Stimulated activated CD4-positive, alpha-beta T cell treated with anti-CD3 and anti-CD28 coated beads, Interleukin-4, amount 100 ng/mL, for 24 hours (primary cell): ENCODE results near the gene GRB10.

Source experiments
- DNase-seq: peaks from one replicate; pipeline ENCODE4 v3.0.0-alpha.2; 2020

GRB10 gene

DNA sequence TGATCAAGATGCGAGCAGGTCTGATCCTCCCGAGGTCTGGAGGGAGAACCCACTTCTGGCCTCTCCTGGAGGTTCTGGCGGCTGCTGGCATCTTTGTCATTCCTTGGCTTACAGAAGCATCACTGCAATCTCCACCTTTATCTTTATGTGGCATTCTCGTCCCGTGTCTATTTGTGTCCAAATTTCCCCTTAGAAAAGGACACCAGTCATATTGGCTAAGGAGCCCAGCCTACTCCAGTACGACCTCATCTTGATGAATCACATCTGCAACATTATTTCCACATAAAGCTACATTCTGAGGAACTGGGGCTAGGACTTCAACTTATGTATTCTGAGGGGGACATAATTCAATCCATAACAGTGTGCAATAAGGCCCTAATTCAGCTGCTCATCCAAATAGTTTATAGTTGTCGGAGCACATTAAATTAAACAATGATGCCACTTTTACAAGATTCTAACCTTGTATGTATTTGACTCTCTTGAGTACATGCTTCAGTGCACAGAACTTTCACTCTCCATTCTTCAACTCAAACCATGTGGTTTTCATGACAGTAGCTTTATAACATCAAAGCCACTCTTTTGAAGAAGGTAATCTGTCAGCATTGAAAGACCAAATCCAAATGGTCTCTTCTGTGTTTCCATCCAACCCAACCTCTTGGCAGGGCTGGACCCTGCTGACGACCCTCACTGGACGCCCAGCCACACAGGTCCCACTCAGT, 131.3 kb downstream of the GRB10 start:
- peak; percentile 1 for DNase-seq

DNA sequence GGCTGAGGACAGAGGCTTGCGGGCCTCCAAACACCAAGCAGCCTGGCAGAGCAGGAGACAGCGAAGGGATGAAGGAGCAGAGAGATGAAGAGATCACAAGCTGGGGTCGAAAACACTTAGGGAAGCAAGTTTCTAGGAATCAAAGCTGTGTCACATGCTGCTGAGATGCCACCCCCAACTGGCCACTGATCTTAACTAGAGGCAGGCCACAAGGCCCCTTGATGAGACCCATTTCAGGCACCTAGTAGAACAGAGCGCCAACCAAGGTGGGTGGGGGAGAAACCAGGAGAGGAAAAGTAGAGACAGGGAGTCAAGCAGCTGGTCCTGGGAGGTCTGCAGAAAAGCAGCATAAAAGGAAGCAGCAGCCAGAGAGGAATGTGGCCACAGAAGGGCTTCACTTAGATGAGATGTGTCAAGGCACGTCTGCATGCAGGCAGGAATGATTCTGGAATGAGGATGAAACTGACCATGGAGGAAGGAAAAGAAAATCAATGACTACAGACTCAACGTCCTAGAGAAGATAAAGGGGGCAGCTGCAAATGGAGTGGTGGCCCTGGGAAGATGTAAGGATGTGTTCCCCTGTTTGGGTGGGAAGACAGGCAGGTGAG, 132.5 kb downstream of the GRB10 start:
- DNase-seq = peak; percentile 2

DNA sequence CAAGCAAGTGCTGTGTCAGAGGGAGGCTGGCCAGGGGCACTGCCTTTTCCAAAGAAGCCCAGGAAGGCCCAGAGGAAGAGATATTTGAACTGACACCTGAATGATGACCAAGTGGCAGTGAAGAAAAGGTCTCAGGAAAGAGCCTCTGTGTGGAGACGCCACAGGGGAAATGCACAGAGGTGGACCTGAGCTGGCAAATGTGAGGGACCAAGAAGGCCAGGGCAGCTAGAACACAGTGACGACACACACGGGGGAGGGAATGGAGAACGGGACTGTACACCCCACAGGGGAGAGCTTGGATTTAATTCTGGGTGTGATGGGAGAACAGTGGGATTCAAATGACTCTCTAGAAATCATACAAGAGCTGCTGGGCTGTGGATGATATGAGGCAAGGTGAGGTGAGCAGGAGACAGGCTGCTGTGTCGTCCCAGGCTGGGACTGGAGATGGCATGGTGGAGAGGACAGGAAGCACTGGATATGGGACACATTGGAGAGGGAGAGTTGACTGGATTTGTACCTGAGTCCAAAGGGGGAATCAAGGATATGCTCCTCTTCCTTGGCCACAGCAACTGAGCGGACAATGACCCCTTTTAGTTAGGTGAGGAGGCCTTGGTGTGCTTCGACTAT, 133.3 kb downstream of the GRB10 start:
- no peak for DNase-seq

GRCh38 chr7:50648570-50649169, 134.0 kb downstream of the GRB10 start:
- peak; percentile 0 for DNase-seq

DNA sequence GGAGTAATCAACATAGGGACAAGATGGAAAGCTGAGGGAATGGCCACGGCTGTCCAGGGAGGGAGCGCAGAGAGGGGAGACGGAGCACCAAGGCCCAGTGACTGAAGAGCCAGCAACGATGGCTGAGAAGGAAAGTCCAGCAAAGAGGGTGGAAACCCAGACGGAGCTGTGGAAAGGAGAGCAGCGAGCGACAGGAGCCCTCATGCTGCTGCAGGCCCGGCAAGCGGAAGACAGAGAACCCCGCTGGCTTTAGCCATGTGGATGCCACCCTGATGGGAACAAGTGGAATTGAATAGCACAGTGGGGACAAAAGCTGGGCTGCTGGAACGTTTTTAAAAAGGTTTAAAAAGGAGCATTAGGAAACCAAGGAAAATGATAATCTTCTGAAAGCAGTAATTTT, 134.6 kb downstream of the GRB10 start:
- DNase-seq = no peak

DNA sequence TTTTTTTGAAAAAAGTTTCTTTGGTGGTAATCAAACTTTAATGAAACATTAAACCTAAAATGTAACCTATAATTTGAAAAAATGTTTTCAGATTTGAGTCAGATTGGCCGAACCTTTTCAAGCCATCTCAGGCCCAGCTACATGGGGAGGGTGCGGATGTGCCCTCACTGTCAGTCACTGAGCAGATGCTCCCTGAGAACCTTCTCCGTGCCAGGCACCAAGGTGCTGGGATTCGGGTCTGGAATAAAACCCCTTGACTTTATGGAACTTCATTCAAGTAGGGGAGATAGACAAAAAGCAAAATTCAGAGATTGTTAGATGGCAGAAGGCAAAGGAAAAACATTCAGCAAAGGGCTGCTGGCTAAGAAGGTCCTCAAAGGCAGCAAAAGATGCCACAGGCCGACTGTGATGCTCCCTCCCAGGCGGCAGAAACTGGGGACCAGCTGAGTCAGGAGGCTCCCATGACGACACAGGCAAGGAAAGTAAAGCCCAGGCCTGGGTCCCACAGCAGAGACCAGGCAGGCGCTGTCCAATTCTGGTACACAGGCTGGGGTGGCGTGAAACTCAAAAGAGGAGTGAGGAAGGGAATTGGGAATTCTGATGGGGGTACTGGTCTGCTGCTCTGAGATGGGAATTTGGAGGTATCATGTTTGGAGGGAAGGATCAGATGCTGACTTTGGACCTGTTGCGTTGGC, 135.3 kb downstream of the GRB10 start:
- DNase-seq = no peak

DNA sequence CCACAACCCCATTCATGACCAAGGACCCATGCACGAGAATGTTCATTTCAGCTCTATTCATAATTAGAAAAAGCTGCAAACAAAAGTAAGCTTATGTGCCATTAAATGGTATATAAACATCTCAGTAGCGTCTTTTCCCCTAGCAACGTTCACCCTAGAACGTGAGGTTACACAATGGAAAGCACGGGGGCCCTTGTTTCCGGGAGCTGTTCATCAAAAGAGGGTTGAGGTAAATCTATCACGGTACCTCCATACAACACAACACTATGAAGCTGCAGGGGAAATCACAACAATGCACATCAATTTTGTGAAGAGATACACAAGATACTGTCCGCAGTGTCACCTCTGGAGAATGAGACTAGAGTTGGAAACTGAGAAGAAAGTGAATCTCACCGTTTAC, 136.6 kb downstream of the GRB10 start:
- peak; percentile 1 for DNase-seq

- DNase-seq = no peak
Observed at GRCh38 chr7:50645186-50645585, 137.5 kb downstream of the GRB10 start.

GRCh38 chr7:50644586-50644985, 138.1 kb downstream of the GRB10 start:
- DNase-seq = peak; percentile 1

- DNase-seq = no peak
Observed at GRCh38 chr7:50644114-50644513, 138.6 kb downstream of the GRB10 start.

GRCh38 chr7:50641442-50642405, 141.0 kb downstream of the GRB10 start:
- no peak for DNase-seq

GRCh38 chr7:50640779-50641178, 141.9 kb downstream of the GRB10 start:
- no peak for DNase-seq

DNA sequence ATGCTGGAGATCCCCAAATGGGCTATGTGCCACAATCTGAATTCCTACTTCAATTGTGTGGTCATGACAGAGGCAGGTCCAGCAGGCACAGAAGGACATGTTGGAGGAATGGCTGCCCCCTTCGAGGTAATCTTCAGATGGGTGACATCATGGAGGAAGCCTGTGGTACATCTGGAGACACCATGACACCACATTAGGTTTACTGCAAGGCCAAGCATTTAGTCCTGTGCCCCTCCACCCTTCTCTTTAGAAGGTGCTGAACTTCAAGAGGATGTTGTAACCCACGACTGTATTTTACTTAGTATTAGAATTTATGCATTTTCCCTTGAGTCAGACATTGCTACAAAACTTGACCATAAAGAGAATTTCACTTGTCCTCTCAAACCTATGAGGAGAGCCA, 142.4 kb downstream of the GRB10 start:
- no peak for DNase-seq

- no peak for DNase-seq
Observed at GRCh38 chr7:50637725-50638643, 144.7 kb downstream of the GRB10 start.

- DNase-seq = no peak
Observed at GRCh38 chr7:50634378-50634777, 148.3 kb downstream of the GRB10 start.

DNA sequence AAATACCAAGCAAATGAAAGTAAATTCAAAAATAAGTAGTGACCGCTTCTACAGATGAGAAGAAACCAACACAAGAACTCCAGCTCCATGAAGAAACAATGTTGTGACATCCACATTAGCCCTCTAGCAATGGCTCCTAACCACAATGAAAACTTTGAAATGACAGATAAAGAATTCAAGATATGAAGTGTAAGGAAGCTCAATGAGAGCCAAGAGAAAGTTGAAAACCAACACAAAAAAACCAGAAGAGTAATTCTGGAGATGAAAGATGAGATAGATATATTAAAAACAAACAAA, 149.3 kb downstream of the GRB10 start:
- DNase-seq = no peak

GRCh38 chr7:50632561-50633413, 149.9 kb downstream of the GRB10 start:
- peak; percentile 65 for DNase-seq

DNA sequence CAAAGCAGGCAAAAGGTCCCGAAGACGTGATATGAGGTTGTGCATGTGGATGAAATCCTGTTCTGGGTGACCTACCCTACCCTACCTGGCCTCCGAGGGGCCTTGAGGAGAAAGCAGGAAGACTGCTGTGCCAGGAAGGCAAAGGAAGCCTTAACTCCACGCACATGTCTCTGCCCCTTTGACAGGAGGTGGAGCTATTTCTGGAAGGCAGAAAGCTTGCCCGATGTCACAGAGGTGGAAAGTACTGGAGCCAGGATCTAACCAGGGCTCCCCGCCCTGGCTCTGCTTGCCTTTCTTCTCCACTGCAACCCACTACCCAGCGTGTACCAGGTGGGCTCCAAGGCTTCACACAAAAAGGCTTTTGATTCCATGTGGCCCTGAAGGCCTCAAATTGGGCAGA, 151.1 kb downstream of the GRB10 start:
- no peak for DNase-seq

GRCh38 chr7:50631100-50631499, 151.6 kb downstream of the GRB10 start:
- DNase-seq = no peak

DNA sequence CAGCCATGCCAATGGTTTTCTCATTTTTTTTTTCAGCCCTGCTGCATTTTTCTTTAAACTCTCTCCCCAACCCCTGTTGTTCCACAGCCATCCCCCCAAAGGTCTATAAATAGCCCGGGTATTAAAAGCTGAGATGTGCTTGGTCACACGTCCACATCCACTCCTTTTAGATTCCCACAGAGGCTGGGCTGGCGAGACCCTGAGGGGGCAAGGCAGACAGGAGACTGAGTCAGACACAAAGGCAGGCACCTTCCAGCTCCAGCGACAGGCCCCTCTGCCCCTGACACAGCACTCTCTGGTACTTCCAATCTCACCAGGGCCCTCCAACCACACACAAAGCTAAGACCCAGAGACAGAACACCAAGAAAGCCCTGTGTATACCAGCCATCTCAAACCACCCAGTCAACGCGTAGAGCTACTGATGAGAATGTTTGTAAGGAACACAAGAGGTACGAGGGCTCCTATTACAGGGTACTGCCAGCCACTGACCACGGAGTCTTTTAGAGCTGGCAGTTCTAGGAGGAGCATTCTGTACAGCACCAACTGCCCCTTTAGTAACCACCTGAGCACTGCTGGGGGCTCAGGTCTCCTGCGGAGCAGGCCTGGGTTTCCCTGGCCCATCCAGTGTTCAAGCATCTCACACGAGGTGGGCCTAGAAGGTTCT, 153.3 kb downstream of the GRB10 start:
- DNase-seq = no peak
